WTC11 (cell line): ENCODE results near the gene LTBP1. TPM values are rescaled to one million over a fixed set of nuclear protein-coding genes. Genes with fewer than 3 reads are reported as not detected.

Experiments
- ATAC-seq: fragments of 200-7000 bp; cut with Tn5 transposase; 2 replicates; pipeline ENCODE4 v1.10.0; 2021; ENCODE audit warnings: mild to moderate bottlenecking, moderate library complexity
- CTCF ChIA-PET: fragments of 300-600 bp; sonication (Branson Sonifier 250); formaldehyde crosslinking; loops from one replicate; lab custom pipeline; 2021; ENCODE audit warnings: antibody characterized with exemption; lab: Charles Lee
- POLR2A ChIA-PET: fragments of 350-600 bp; sonication (Branson Sonifier 250); formaldehyde crosslinking; loops from one replicate; lab custom pipeline; 2021; ENCODE audit warnings: antibody characterized with exemption; lab: Charles Lee
- DNase-seq: peaks from one replicate; pipeline ENCODE4 v3.0.0; 2021; ENCODE audit warnings: low spot score
- H3K27ac Mint-ChIP-seq: 2 replicates; pipeline ENCODE4 v1.8.0; 2021; ENCODE audit warnings: mixed read lengths
- H3K27me3 Mint-ChIP-seq: 2 replicates; pipeline ENCODE4 v1.8.0; 2021; ENCODE audit warnings: low read depth, mild to moderate bottlenecking, moderate library complexity, mixed read lengths
- H3K36me3 Mint-ChIP-seq: 2 replicates; pipeline ENCODE4 v1.8.0; 2021; ENCODE audit warnings: mixed read lengths
- H3K4me1 Mint-ChIP-seq: 2 replicates; pipeline ENCODE4 v1.8.0; 2022; ENCODE audit warnings: mixed read lengths
- H3K4me3 Mint-ChIP-seq: 2 replicates; pipeline ENCODE4 v1.8.0; 2021; ENCODE audit warnings: mild to moderate bottlenecking, moderate library complexity, mixed read lengths
- H3K9me3 Mint-ChIP-seq: 2 replicates; pipeline ENCODE4 v1.8.0; 2021; ENCODE audit warnings: mixed read lengths
- FOXP1 ChIP-seq: sonication (generic); formaldehyde crosslinking; IDR thresholded peaks from 2 replicates; pipeline ENCODE4 v1.8.0; 2022; ENCODE audit warnings: missing genetic modification reagents, mild to moderate bottlenecking, moderate library complexity, borderline replicate concordance
- RORB ChIP-seq: fragments of 250-450 bp; sonication (Bioruptor Pico); IDR thresholded peaks from 2 replicates; pipeline ENCODE4 v1.9.0; 2021; ENCODE audit warnings: mild to moderate bottlenecking
- ZBTB21 ChIP-seq: sonication (generic); formaldehyde crosslinking; IDR thresholded peaks from 2 replicates; pipeline ENCODE4 v1.8.1; 2023; ENCODE audit warnings: mild to moderate bottlenecking, missing genetic modification reagents, borderline replicate concordance
- ZNF317 ChIP-seq: sonication (generic); formaldehyde crosslinking; IDR thresholded peaks from 2 replicates; pipeline ENCODE4 v1.8.1; 2023; ENCODE audit warnings: low read depth, mild to moderate bottlenecking, moderate library complexity, missing genetic modification reagents, borderline replicate concordance
- ZNF396 ChIP-seq: fragments of 250-450 bp; sonication (Bioruptor Pico); IDR thresholded peaks from 2 replicates; pipeline ENCODE4 v1.8.0; 2021; ENCODE audit warnings: mild to moderate bottlenecking, moderate library complexity, borderline replicate concordance
- ZNF671 ChIP-seq: fragments of 250-450 bp; sonication (Bioruptor Pico); IDR thresholded peaks from 2 replicates; pipeline ENCODE4 v1.8.0; 2021; ENCODE audit warnings: mild to moderate bottlenecking
- total RNA-seq: library from RNA; stranded (reverse); gene quantifications from 3 replicates; pipeline ENCODE4 v1.2.3, GENCODE V29; 2021
- TF ChIP-seq, protein P1 (sequence below): fragments of 250-450 bp; sonication (Bioruptor Pico); IDR thresholded peaks from 2 replicates; pipeline ENCODE4 v2.1.2; 2022; ENCODE audit warnings: mild to moderate bottlenecking, moderate library complexity
- TF ChIP-seq, protein P2 (sequence below): sonication (generic); formaldehyde crosslinking; IDR thresholded peaks from 2 replicates; pipeline ENCODE4 v1.8.0; 2023; ENCODE audit warnings: missing genetic modification reagents
- TF ChIP-seq, protein P3 (sequence below): fragments of 250-450 bp; sonication (Bioruptor Pico); IDR thresholded peaks from 2 replicates; pipeline ENCODE4 v1.9.0; 2021; ENCODE audit warnings: mild to moderate bottlenecking, borderline replicate concordance
- TF ChIP-seq, protein P4 (sequence below): fragments of 250-450 bp; sonication (Bioruptor Pico); IDR thresholded peaks from 2 replicates; pipeline ENCODE4 v1.8.0; 2021; ENCODE audit warnings: mild to moderate bottlenecking
- TF ChIP-seq, protein P5 (sequence below): sonication (generic); formaldehyde crosslinking; IDR thresholded peaks from 2 replicates; pipeline ENCODE4 v1.8.1; 2023; ENCODE audit warnings: mild to moderate bottlenecking, moderate library complexity, missing genetic modification reagents
- TF ChIP-seq, protein P6 (sequence below): sonication (generic); formaldehyde crosslinking; IDR thresholded peaks from 2 replicates; pipeline ENCODE4 v1.8.1; 2023; ENCODE audit warnings: mild to moderate bottlenecking, missing genetic modification reagents, moderate library complexity
- TF ChIP-seq, protein P7 (sequence below): sonication (generic); formaldehyde crosslinking; IDR thresholded peaks from 2 replicates; pipeline ENCODE4 v1.8.0; 2022; ENCODE audit warnings: mild to moderate bottlenecking, missing genetic modification reagents

Gene LTBP1
- total RNA-seq, 1 experiment from 2014 or later, result 33.6 TPM

DNA sequence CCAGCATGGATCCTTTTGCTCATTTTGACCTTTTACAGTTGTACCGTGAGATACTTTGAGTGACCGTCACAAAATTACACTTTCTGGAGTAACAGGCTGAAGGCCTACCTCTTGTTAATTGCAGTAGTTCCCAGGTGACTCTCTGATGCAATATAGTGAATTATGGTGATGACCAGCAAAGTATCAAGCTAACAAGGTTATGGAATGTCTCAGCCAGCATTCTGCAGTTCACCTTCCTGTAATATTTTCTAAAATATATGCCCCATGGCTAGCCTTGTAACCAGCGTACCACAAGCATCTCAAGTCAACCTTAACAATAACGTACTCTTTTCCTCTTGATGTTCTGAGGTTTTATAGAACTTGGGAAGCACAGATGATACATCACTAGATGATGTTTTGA is 234.7 kb downstream of the LTBP1 start (continued):
- TF ChIP-seq FOXP1 (CRISPR knock-in tag), result no peak
- TF ChIP-seq, protein P1, sequence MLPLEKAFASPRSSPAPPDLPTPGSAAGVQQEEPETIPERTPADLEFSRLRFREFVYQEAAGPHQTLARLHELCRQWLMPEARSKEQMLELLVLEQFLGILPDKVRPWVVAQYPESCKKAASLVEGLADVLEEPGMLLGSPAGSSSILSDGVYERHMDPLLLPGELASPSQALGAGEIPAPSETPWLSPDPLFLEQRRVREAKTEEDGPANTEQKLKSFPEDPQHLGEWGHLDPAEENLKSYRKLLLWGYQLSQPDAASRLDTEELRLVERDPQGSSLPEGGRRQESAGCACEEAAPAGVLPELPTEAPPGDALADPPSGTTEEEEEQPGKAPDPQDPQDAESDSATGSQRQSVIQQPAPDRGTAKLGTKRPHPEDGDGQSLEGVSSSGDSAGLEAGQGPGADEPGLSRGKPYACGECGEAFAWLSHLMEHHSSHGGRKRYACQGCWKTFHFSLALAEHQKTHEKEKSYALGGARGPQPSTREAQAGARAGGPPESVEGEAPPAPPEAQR (CRISPR knock-in tag), result no peak
- TF ChIP-seq, protein P2, sequence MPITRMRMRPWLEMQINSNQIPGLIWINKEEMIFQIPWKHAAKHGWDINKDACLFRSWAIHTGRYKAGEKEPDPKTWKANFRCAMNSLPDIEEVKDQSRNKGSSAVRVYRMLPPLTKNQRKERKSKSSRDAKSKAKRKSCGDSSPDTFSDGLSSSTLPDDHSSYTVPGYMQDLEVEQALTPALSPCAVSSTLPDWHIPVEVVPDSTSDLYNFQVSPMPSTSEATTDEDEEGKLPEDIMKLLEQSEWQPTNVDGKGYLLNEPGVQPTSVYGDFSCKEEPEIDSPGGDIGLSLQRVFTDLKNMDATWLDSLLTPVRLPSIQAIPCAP (CRISPR knock-in tag), result no peak
- TF ChIP-seq, protein P3, sequence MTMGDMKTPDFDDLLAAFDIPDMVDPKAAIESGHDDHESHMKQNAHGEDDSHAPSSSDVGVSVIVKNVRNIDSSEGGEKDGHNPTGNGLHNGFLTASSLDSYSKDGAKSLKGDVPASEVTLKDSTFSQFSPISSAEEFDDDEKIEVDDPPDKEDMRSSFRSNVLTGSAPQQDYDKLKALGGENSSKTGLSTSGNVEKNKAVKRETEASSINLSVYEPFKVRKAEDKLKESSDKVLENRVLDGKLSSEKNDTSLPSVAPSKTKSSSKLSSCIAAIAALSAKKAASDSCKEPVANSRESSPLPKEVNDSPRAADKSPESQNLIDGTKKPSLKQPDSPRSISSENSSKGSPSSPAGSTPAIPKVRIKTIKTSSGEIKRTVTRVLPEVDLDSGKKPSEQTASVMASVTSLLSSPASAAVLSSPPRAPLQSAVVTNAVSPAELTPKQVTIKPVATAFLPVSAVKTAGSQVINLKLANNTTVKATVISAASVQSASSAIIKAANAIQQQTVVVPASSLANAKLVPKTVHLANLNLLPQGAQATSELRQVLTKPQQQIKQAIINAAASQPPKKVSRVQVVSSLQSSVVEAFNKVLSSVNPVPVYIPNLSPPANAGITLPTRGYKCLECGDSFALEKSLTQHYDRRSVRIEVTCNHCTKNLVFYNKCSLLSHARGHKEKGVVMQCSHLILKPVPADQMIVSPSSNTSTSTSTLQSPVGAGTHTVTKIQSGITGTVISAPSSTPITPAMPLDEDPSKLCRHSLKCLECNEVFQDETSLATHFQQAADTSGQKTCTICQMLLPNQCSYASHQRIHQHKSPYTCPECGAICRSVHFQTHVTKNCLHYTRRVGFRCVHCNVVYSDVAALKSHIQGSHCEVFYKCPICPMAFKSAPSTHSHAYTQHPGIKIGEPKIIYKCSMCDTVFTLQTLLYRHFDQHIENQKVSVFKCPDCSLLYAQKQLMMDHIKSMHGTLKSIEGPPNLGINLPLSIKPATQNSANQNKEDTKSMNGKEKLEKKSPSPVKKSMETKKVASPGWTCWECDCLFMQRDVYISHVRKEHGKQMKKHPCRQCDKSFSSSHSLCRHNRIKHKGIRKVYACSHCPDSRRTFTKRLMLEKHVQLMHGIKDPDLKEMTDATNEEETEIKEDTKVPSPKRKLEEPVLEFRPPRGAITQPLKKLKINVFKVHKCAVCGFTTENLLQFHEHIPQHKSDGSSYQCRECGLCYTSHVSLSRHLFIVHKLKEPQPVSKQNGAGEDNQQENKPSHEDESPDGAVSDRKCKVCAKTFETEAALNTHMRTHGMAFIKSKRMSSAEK (CRISPR knock-in tag), result no peak

DNA sequence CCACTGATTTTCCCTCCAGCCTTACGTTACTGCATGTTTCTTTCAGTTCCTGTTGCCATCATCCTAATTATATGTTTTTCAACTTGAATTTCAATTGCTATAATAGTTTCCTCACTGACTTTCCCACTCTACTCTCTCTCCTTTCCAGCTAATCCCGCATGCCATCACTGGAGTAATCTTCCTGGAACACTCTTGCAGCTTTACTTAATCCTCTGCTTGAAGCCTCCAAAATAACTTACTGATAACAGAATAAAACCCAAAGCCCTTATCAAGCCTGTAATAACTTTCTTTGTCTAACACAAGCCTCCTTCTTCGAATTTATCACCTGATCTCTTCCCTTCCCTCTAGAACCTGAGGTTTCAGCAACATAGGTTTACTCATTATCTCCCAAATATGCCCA is 237.3 kb downstream of the LTBP1 start:
- CTCF ChIA-PET, result no interaction called here
- Mint-ChIP-seq H3K27me3 (no peaks in the 10 kb centered on the region), H3K36me3 (peaks cover 5% of the 10 kb centered on the region; the same call in 1 of the 2 replicates), H3K4me3 (no peak overlapping the region), H3K4me1 (no peaks in the 10 kb centered on the region), H3K27ac (no peak overlapping the region), H3K9me3 (no peaks in the 10 kb centered on the region)
- TF ChIP-seq ZNF396, result no peak
- TF ChIP-seq, protein P1 (CRISPR knock-in tag), result no peak
- TF ChIP-seq, protein P4, sequence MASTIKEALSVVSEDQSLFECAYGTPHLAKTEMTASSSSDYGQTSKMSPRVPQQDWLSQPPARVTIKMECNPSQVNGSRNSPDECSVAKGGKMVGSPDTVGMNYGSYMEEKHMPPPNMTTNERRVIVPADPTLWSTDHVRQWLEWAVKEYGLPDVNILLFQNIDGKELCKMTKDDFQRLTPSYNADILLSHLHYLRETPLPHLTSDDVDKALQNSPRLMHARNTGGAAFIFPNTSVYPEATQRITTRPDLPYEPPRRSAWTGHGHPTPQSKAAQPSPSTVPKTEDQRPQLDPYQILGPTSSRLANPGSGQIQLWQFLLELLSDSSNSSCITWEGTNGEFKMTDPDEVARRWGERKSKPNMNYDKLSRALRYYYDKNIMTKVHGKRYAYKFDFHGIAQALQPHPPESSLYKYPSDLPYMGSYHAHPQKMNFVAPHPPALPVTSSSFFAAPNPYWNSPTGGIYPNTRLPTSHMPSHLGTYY (CRISPR knock-in tag), result no peak
- TF ChIP-seq, protein P5, sequence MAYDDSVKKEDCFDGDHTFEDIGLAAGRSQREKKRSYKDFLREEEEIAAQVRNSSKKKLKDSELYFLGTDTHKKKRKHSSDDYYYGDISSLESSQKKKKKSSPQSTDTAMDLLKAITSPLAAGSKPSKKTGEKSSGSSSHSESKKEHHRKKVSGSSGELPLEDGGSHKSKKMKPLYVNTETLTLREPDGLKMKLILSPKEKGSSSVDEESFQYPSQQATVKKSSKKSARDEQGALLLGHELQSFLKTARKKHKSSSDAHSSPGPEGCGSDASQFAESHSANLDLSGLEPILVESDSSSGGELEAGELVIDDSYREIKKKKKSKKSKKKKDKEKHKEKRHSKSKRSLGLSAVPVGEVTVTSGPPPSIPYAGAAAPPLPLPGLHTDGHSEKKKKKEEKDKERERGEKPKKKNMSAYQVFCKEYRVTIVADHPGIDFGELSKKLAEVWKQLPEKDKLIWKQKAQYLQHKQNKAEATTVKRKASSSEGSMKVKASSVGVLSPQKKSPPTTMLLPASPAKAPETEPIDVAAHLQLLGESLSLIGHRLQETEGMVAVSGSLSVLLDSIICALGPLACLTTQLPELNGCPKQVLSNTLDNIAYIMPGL (CRISPR knock-in tag), result no peak
- no peak for TF ChIP-seq ZBTB21 (CRISPR knock-in tag)
- TF ChIP-seq, protein P6, sequence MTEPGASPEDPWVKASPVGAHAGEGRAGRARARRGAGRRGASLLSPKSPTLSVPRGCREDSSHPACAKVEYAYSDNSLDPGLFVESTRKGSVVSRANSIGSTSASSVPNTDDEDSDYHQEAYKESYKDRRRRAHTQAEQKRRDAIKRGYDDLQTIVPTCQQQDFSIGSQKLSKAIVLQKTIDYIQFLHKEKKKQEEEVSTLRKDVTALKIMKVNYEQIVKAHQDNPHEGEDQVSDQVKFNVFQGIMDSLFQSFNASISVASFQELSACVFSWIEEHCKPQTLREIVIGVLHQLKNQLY (CRISPR knock-in tag), result no peak
- no peak for TF ChIP-seq ZNF317 (CRISPR knock-in tag)
- no peak for TF ChIP-seq ZNF671 (CRISPR knock-in tag)
- TF ChIP-seq, protein P3 (CRISPR knock-in tag), result no peak
- no peak for TF ChIP-seq RORB (CRISPR knock-in tag)
- TF ChIP-seq, protein P7, sequence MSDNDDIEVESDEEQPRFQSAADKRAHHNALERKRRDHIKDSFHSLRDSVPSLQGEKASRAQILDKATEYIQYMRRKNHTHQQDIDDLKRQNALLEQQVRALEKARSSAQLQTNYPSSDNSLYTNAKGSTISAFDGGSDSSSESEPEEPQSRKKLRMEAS (CRISPR knock-in tag), result no peak
- no peak for TF ChIP-seq FOXP1 (CRISPR knock-in tag)
- POLR2A ChIA-PET, result no interaction called here
- ATAC-seq, result no peak
- no peak for DNase-seq
